ENCODE data around the gene RABGAP1L. TPM values are rescaled to one million over a fixed set of nuclear protein-coding genes. Genes with fewer than 3 reads are reported as not detected.

The RABGAP1L gene
- total RNA-seq, 6 experiments from 2014 or later, result 11.7 to 23.1 (median 18.5) TPM

DNA sequence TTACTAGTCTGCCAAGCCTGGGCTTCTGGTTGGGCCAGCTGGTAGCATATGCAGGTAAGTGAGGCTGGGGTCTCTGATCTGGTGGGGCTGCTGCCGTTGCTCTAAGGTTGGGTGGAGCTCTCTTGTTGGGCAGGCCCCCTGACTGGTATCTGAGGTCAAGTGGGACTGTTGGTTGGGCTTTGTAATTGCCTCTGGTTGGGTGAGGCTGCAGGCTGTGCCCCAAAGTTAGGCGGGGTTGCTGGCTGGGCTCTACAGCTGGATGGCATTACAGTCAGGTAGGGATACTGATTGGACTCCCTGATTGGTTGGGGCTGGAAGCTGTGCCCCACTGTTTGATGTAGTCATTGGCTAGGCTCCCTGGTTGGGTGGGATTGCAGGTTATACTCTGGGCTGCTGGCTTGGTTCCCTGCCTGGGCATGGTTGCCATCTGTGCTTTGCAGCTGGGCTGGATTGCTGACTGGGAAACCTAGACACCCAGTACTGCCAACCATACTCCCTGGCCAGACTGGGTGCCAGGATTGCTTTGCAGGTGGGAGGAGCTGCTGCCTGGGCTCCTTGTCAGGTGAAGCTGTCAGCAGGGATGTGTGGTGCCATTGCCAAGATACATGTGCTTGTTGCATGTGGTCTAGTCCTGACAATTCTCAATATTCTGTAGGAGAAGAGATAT is 130.5 kb downstream of the RABGAP1L start:
- no peak overlapping the region for H3K4me3 ChIP-seq
- peak in 1 of 4 donors; percentile 86 for ATAC-seq
- no peaks in the 10 kb centered on the region for H3K36me3 ChIP-seq
- intact Hi-C loops (cut with DNase I), result no loop called here
- no peaks in the 10 kb centered on the region for H3K9me3 ChIP-seq
- no peak for TF ChIP-seq POLR2A (IDR thresholded peaks at IDR 0.05)
- TF ChIP-seq CTCF (IDR thresholded peaks at IDR 0.05), result no peak
- no peaks in the 10 kb centered on the region for H3K4me1 ChIP-seq
- no peak overlapping the region for H3K27ac ChIP-seq
- no peaks in the 10 kb centered on the region for H3K27me3 ChIP-seq
- 33% methylated on average over 1 of the region's 2 CpGs for WGBS (ENCODE audit: insufficient coverage, low coverage, low lambda C conversion rate, missing lambda C conversion rate)
- peak in 2 of 3 donors; percentile 48 to 59 for DNase-seq

DNA sequence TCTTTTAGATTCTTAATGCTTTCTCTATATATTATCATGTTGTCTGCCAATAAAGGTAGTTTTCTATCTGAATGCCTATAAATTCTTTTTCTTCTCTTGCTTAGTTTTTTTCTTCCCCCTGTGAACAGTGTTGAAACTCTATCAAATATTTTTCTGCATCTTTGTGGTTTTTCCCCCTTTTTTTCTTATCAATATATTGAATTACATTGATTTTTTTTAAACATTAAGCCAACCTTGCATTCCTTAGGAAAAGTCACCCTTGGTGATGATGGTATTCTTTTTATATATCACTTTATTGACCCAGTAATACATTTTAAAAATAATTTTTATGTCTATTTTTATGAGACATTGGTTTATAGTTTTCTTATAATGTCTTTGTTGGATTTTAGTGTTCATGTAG is 131.7 kb downstream of the RABGAP1L start:
- no peak overlapping the region for H3K4me3 ChIP-seq
- DNase-seq (no peak), ATAC-seq (no peak)
- H3K4me1 ChIP-seq, result no peaks in the 10 kb centered on the region
- intact Hi-C loops (cut with DNase I), result no loop called here
- no peak overlapping the region for H3K27ac ChIP-seq
- H3K9me3 ChIP-seq, result no peaks in the 10 kb centered on the region
- TF ChIP-seq POLR2A (IDR thresholded peaks at IDR 0.05) (no peak), CTCF (IDR thresholded peaks at IDR 0.05) (no peak)
- H3K36me3 ChIP-seq, result no peaks in the 10 kb centered on the region
- H3K27me3 ChIP-seq, result no peaks in the 10 kb centered on the region

GRCh38 chr1:174296309-174296708 is 137.0 kb downstream of the RABGAP1L start:
- TF ChIP-seq POLR2A (IDR thresholded peaks at IDR 0.05) (no peak), CTCF (IDR thresholded peaks at IDR 0.05) (no peak)
- ATAC-seq, result no peak
- 93% methylated on average over 4 of the region's 4 CpGs for WGBS (ENCODE audit: insufficient coverage, low coverage, low lambda C conversion rate, missing lambda C conversion rate)
- intact Hi-C loops (cut with DNase I), result no loop called here
- no peak for DNase-seq
- H3K27me3 ChIP-seq, result no peaks in the 10 kb centered on the region
- no peak overlapping the region for H3K4me3 ChIP-seq
- H3K27ac ChIP-seq, result no peak overlapping the region
- no peaks in the 10 kb centered on the region for H3K4me1 ChIP-seq
- H3K9me3 ChIP-seq, result peaks cover 0 to 6% (median 0%) of the 10 kb centered on the region in 4 donors
- H3K36me3 ChIP-seq, result no peaks in the 10 kb centered on the region

GRCh38 chr1:174297351-174297750 is 138.0 kb downstream of the RABGAP1L start:
- no peaks in the 10 kb centered on the region for H3K4me1 ChIP-seq
- TF ChIP-seq CTCF (IDR thresholded peaks at IDR 0.05) (no peak), POLR2A (IDR thresholded peaks at IDR 0.05) (no peak)
- 61% methylated on average over 5 of the region's 10 CpGs for WGBS (ENCODE audit: insufficient coverage, low coverage, low lambda C conversion rate, missing lambda C conversion rate)
- ATAC-seq (no peak), DNase-seq (no peak)
- H3K36me3 ChIP-seq, result no peaks in the 10 kb centered on the region
- H3K9me3 ChIP-seq, result peaks cover 0 to 8% (median 0%) of the 10 kb centered on the region in 4 donors
- intact Hi-C loops (cut with DNase I), result no loop called here
- no peak overlapping the region for H3K4me3 ChIP-seq
- H3K27me3 ChIP-seq, result no peaks in the 10 kb centered on the region
- no peak overlapping the region for H3K27ac ChIP-seq

Measured in right lobe of liver (tissue), 6 donors.